ENCODE results near the gene GPR151. TPM values are rescaled to one million over a fixed set of nuclear protein-coding genes. Genes with fewer than 3 reads are reported as not detected.

Gene GPR151
- total and polyA plus RNA-seq, 4 donors: not detected

- no peak for DNase-seq (ENCODE audit: low spot score)
- TF ChIP-seq FOXA2 (IDR thresholded peaks at IDR 0.05) (no peak), TAF1 (conservative IDR thresholded peaks at IDR 0.05) (no peak), FOXA1 (IDR thresholded peaks at IDR 0.05) (no peak)
- TF ChIP-seq, protein P1, sequence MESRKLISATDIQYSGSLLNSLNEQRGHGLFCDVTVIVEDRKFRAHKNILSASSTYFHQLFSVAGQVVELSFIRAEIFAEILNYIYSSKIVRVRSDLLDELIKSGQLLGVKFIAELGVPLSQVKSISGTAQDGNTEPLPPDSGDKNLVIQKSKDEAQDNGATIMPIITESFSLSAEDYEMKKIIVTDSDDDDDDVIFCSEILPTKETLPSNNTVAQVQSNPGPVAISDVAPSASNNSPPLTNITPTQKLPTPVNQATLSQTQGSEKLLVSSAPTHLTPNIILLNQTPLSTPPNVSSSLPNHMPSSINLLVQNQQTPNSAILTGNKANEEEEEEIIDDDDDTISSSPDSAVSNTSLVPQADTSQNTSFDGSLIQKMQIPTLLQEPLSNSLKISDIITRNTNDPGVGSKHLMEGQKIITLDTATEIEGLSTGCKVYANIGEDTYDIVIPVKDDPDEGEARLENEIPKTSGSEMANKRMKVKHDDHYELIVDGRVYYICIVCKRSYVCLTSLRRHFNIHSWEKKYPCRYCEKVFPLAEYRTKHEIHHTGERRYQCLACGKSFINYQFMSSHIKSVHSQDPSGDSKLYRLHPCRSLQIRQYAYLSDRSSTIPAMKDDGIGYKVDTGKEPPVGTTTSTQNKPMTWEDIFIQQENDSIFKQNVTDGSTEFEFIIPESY (IDR thresholded peaks at IDR 0.05): no peak
- no peaks in the 10 kb centered on the region for H3K9me3 ChIP-seq (ENCODE audit: control insufficient read depth in 4 of 4, low read length in 3 of 4)
- H3K9ac ChIP-seq (ENCODE audit: low read depth in 1 of 2, low read length in 2 of 2): no peak overlapping the region
- no peaks in the 10 kb centered on the region for H3K36me3 ChIP-seq (ENCODE audit: control insufficient read depth in 4 of 4, insufficient read depth in 3 of 4, low read depth in 1 of 4, low read length in 3 of 4)
- no peaks in the 10 kb centered on the region for H3K27me3 ChIP-seq (ENCODE audit: control insufficient read depth in 4 of 4, insufficient read depth in 4 of 4, low read length in 3 of 4)
- H3K4me3 ChIP-seq (ENCODE audit: low read depth in 1 of 3, low read length in 3 of 3): no peak overlapping the region
- peaks cover 0 to 2% (median 0%) of the 10 kb centered on the region in 4 donors for H3K4me1 ChIP-seq (ENCODE audit: control insufficient read depth in 4 of 4, insufficient read depth in 4 of 4, low read length in 3 of 4)
- 96% methylated on average over 4 of the region's 4 CpGs for WGBS
- H3K27ac ChIP-seq (ENCODE audit: low read depth in 1 of 2, low read length in 2 of 2): no peak overlapping the region
Measured at GRCh38 chr5:146539973-146540372, 24.0 kb upstream of the GPR151 start.

DNA sequence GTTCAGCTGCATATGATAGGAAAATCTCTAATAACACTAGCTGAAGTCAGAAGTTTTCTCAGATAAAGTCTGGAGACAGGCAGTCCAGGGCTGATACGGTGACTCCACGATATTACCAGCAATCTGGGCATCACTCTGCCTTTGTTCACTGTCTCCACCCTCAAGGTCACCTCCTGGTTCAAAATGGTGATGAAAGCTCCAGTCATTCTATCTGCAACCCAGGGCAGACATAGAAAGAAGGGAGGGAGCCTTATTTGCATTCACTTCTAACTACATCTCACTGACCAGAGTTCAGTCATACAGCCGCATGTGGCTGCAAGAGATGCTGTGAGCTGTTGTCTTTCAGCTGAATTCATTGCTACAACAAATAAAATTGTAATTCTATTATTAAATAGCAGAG, 22.4 kb upstream of the GPR151 start:
- Histone ChIP-seq H3K4me1 (ENCODE audit: control insufficient read depth in 4 of 4, insufficient read depth in 4 of 4, low read length in 3 of 4) (peaks cover 0 to 2% (median 0%) of the 10 kb centered on the region in 4 donors), H3K36me3 (ENCODE audit: control insufficient read depth in 4 of 4, insufficient read depth in 3 of 4, low read depth in 1 of 4, low read length in 3 of 4) (no peaks in the 10 kb centered on the region), H3K27ac (ENCODE audit: low read depth in 1 of 2, low read length in 2 of 2) (no peak overlapping the region), H3K4me3 (ENCODE audit: low read depth in 1 of 3, low read length in 3 of 3) (no peak overlapping the region), H3K9me3 (ENCODE audit: control insufficient read depth in 4 of 4, low read length in 3 of 4) (no peaks in the 10 kb centered on the region), H3K9ac (ENCODE audit: low read depth in 1 of 2, low read length in 2 of 2) (no peak overlapping the region), H3K27me3 (ENCODE audit: control insufficient read depth in 4 of 4, insufficient read depth in 4 of 4, low read length in 3 of 4) (no peaks in the 10 kb centered on the region)
- WGBS: 89% methylated on average over 3 of the region's 3 CpGs
- no peak for DNase-seq (ENCODE audit: low spot score)
- TF ChIP-seq GABPA (IDR thresholded peaks at IDR 0.05 in 1 of 2, conservative IDR thresholded peaks at IDR 0.05 in 1 of 2) (no peak), NR2F2 (IDR thresholded peaks at IDR 0.05) (no peak), RXRA (IDR thresholded peaks at IDR 0.05) (no peak), JUND (IDR thresholded peaks at IDR 0.05) (no peak), RAD21 (IDR thresholded peaks at IDR 0.05) (no peak), EGR1 (IDR thresholded peaks at IDR 0.05; ENCODE audit: low read depth in 2 of 2) (no peak), FOXA2 (IDR thresholded peaks at IDR 0.05) (no peak), HNF4A (conservative IDR thresholded peaks at IDR 0.05) (no peak), SP1 (IDR thresholded peaks at IDR 0.05) (no peak), HNF4G (IDR thresholded peaks at IDR 0.05) (no peak), YY1 (IDR thresholded peaks at IDR 0.05) (no peak), FOXA1 (IDR thresholded peaks at IDR 0.05) (no peak), TAF1 (conservative IDR thresholded peaks at IDR 0.05) (no peak)
- TF ChIP-seq, protein P2, sequence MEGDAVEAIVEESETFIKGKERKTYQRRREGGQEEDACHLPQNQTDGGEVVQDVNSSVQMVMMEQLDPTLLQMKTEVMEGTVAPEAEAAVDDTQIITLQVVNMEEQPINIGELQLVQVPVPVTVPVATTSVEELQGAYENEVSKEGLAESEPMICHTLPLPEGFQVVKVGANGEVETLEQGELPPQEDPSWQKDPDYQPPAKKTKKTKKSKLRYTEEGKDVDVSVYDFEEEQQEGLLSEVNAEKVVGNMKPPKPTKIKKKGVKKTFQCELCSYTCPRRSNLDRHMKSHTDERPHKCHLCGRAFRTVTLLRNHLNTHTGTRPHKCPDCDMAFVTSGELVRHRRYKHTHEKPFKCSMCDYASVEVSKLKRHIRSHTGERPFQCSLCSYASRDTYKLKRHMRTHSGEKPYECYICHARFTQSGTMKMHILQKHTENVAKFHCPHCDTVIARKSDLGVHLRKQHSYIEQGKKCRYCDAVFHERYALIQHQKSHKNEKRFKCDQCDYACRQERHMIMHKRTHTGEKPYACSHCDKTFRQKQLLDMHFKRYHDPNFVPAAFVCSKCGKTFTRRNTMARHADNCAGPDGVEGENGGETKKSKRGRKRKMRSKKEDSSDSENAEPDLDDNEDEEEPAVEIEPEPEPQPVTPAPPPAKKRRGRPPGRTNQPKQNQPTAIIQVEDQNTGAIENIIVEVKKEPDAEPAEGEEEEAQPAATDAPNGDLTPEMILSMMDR (IDR thresholded peaks at IDR 0.05; ENCODE audit: low read depth, low read length, missing input control): no peak

DNA sequence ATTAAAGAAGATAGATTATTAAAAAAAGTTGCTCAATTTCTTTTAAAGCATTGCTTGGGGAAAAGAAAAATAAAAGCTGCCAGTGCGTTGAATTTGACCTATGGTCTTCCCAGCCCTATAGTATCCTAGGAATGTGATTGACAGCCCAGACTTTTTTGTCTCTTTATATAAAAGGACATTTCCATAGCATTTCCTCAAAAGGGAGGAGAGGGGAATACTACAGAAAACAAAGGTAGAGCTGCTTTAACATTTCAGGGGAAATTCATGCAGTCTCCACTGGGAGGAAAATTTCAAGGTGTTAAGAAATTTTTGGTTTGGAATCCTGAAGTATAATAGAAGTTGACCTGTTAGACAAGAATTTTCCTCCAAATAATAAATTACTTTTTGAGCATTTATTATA, 17.9 kb upstream of the GPR151 start:
- Histone ChIP-seq H3K4me1 (ENCODE audit: control insufficient read depth in 4 of 4, insufficient read depth in 4 of 4, low read length in 3 of 4) (no peaks in the 10 kb centered on the region), H3K36me3 (ENCODE audit: control insufficient read depth in 4 of 4, insufficient read depth in 3 of 4, low read depth in 1 of 4, low read length in 3 of 4) (no peaks in the 10 kb centered on the region), H3K9me3 (ENCODE audit: control insufficient read depth in 4 of 4, low read length in 3 of 4) (no peaks in the 10 kb centered on the region), H3K4me3 (ENCODE audit: low read depth in 1 of 3, low read length in 3 of 3) (no peak overlapping the region), H3K27me3 (ENCODE audit: control insufficient read depth in 4 of 4, insufficient read depth in 4 of 4, low read length in 3 of 4) (no peaks in the 10 kb centered on the region), H3K27ac (ENCODE audit: low read depth in 1 of 2, low read length in 2 of 2) (no peak overlapping the region), H3K9ac (ENCODE audit: low read depth in 1 of 2, low read length in 2 of 2) (no peak overlapping the region)
- 0% methylated on average over 1 of the region's 1 CpG for WGBS
- no peak for DNase-seq (ENCODE audit: low spot score)
- TF ChIP-seq, protein P2 (IDR thresholded peaks at IDR 0.05; ENCODE audit: low read depth, low read length, missing input control): no peak
- no peak for TF ChIP-seq RAD21 (IDR thresholded peaks at IDR 0.05)
- no peak for TF ChIP-seq YY1 (IDR thresholded peaks at IDR 0.05)
- no peak for TF ChIP-seq REST (IDR thresholded peaks at IDR 0.05)
- TF ChIP-seq EGR1 (IDR thresholded peaks at IDR 0.05; ENCODE audit: low read depth in 2 of 2): no peak
- TF ChIP-seq FOXA1 (IDR thresholded peaks at IDR 0.05): no peak
- TF ChIP-seq HNF4G (IDR thresholded peaks at IDR 0.05): no peak
- no peak for TF ChIP-seq RXRA (IDR thresholded peaks at IDR 0.05)
- no peak for TF ChIP-seq MAX (IDR thresholded peaks at IDR 0.05)
- no peak for TF ChIP-seq JUND (IDR thresholded peaks at IDR 0.05)
- TF ChIP-seq GABPA (IDR thresholded peaks at IDR 0.05 in 1 of 2, conservative IDR thresholded peaks at IDR 0.05 in 1 of 2): no peak
- TF ChIP-seq, protein P3, sequence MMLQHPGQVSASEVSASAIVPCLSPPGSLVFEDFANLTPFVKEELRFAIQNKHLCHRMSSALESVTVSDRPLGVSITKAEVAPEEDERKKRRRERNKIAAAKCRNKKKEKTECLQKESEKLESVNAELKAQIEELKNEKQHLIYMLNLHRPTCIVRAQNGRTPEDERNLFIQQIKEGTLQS (IDR thresholded peaks at IDR 0.05): no peak
- TF ChIP-seq TAF1 (conservative IDR thresholded peaks at IDR 0.05): no peak

Measured in liver (tissue), 9 donors.